DND-41 (cell line): Measurements from ENCODE around the gene NINL.

ENCODE experiments used
- CTCF ChIP-seq: IDR thresholded peaks from 2 replicates; pipeline ENCODE4 v1.5.1; 2012; ENCODE audit warnings: borderline replicate concordance, low read length, moderate library complexity, mild to moderate bottlenecking; ENCODE audit not compliant: poor library complexity, severe bottlenecking; ENCODE audit errors: extremely low read depth
- EZH2 ChIP-seq: IDR thresholded peaks from 3 replicates; pipeline ENCODE4 v1.6.1; 2012; ENCODE audit warnings: borderline replicate concordance, low read depth, mild to moderate bottlenecking, moderate library complexity, low read length, inconsistent platforms; ENCODE audit not compliant: severe bottlenecking

GRCh38 chr20:25549843-25550477 is 35.4 kb downstream of the NINL start:
- TF ChIP-seq CTCF (no peak), EZH2 (no peak)
